GM18861 (cell line): ENCODE results near the gene PHACTR1.
"Not testable (repeated sequence)": the region's sequence is repeated elsewhere in the genome, so short reads cannot be mapped to it uniquely, and the experiment has no call there.

Experiments used
- ATAC-seq: cut with Tn5 transposase; IDR thresholded peaks from one replicate; pipeline ENCODE4 v1.9.1; 2021; ENCODE audit not compliant: unreplicated experiment

Gene PHACTR1

GRCh38 chr6:13298446-13298845 is 581.9 kb downstream of the PHACTR1 start:
- ATAC-seq = no peak

GRCh38 chr6:13299403-13299821 is 582.8 kb downstream of the PHACTR1 start:
- ATAC-seq = peak; percentile 29

- ATAC-seq = no peak
These were observed 583.4 kb downstream of the PHACTR1 start for GRCh38 chr6:13299918-13300317.

GRCh38 chr6:13300643-13301590 is 584.4 kb downstream of the PHACTR1 start:
- no peak for ATAC-seq

GRCh38 chr6:13302291-13302690 is 585.7 kb downstream of the PHACTR1 start:
- no peak for ATAC-seq

- ATAC-seq = peak; percentile 53
These were observed 586.4 kb downstream of the PHACTR1 start for GRCh38 chr6:13302751-13303667.

- ATAC-seq = peak; percentile 39
These were observed 587.1 kb downstream of the PHACTR1 start for GRCh38 chr6:13303668-13304017.

GRCh38 chr6:13304101-13304500 is 587.5 kb downstream of the PHACTR1 start:
- no peak for ATAC-seq

- ATAC-seq = peak; percentile 34
These were observed 588.2 kb downstream of the PHACTR1 start for GRCh38 chr6:13304580-13305260.

GRCh38 chr6:13305288-13305687 is 588.7 kb downstream of the PHACTR1 start:
- no peak for ATAC-seq

- ATAC-seq = no peak
These were observed 589.2 kb downstream of the PHACTR1 start for GRCh38 chr6:13305791-13306190.

- no peak for ATAC-seq
These were observed 591.0 kb downstream of the PHACTR1 start for GRCh38 chr6:13307508-13307995.

GRCh38 chr6:13308332-13308731 is 591.8 kb downstream of the PHACTR1 start:
- ATAC-seq = no peak

- ATAC-seq = no peak
These were observed 594.6 kb downstream of the PHACTR1 start for GRCh38 chr6:13311155-13311554.

- no peak for ATAC-seq
These were observed 598.2 kb downstream of the PHACTR1 start for GRCh38 chr6:13314806-13315205.

GRCh38 chr6:13315896-13316295 is 599.3 kb downstream of the PHACTR1 start:
- no peak for ATAC-seq

- ATAC-seq = no peak
These were observed 602.3 kb downstream of the PHACTR1 start for GRCh38 chr6:13318821-13319220.

- no peak for ATAC-seq
These were observed 603.5 kb downstream of the PHACTR1 start for GRCh38 chr6:13319891-13320564.

- ATAC-seq = not testable (repeated sequence)
These were observed 609.5 kb downstream of the PHACTR1 start for GRCh38 chr6:13326031-13326586.

GRCh38 chr6:13327691-13328075 is 611.1 kb downstream of the PHACTR1 start:
- ATAC-seq = peak; percentile 6
